Prostate gland (tissue), 2 donors: ENCODE measurements around the gene CYTL1.

Experiments
- CTCF ChIP-seq, 4 experiments: fragments of 200-600 bp in 2 of 4; fragments of 450-650 bp in 2 of 4; sonication (generic) in 2 of 4; IDR thresholded peaks; 1 replicate in 3 of 4; 2 replicates in 1 of 4; pipeline ENCODE4 v1.5.1; 2016 to 2019; ENCODE audit warnings: antibody characterized with exemption in 4 of 4, mild to moderate bottlenecking in 2 of 4, moderate library complexity in 2 of 4
- POLR2A ChIP-seq: fragments of 450-650 bp; IDR thresholded peaks from one replicate; pipeline ENCODE4 v1.6.1; 2016; ENCODE audit warnings: antibody characterized with exemption, mild to moderate bottlenecking
- POLR2AphosphoS5 ChIP-seq: sonication (generic); formaldehyde crosslinking; IDR thresholded peaks from one replicate; pipeline ENCODE4 v1.6.1; 2017; ENCODE audit warnings: antibody characterized with exemption

- no peak for TF ChIP-seq POLR2AphosphoS5
- TF ChIP-seq CTCF (IDR thresholded peaks at IDR 0.05) = no peak
- no peak for TF ChIP-seq POLR2A
Observed at GRCh38 chr4:5052204-5052702, 33.0 kb upstream of the CYTL1 start.
